Mucosa of descending colon (tissue), 3 donors: Measurements from ENCODE around the gene CMSS1. TPM values are rescaled to one million over a fixed set of nuclear protein-coding genes. Genes with fewer than 3 reads are reported as not detected.

Source experiments
- ATAC-seq: fragments of 200-7000 bp; cut with Tn5 transposase; one replicate; pipeline ENCODE4 v1.9.1; 2020; ENCODE audit warnings: mild to moderate bottlenecking, moderate library complexity
- DNase-seq, 3 donors: peaks; one replicate each; pipeline ENCODE4 v3.0.0-alpha.2; 2020
- H3K36me3 ChIP-seq: fragments of 200-600 bp; one replicate; pipeline ENCODE4 v1.8.0; 2021; ENCODE audit warnings: low read depth, mild to moderate bottlenecking
- H3K4me1 ChIP-seq: fragments of 200-600 bp; one replicate; pipeline ENCODE4 v1.8.0; 2021; ENCODE audit warnings: low read depth, mild to moderate bottlenecking
- H3K4me3 ChIP-seq: fragments of 200-600 bp; one replicate; pipeline ENCODE4 v1.8.0; 2021; ENCODE audit warnings: mild to moderate bottlenecking
- H3K9me3 ChIP-seq: fragments of 200-600 bp; one replicate; pipeline ENCODE4 v1.8.0; 2021; ENCODE audit warnings: mild to moderate bottlenecking
- CTCF ChIP-seq: fragments of 200-600 bp; IDR thresholded peaks from one replicate; pipeline ENCODE4 v1.8.0; 2022; ENCODE audit warnings: antibody characterized with exemption, mild to moderate bottlenecking
- intact Hi-C, 2 donors: fragments of 100-400 bp; cut with DNase I in 1 of 2; cut with micrococcal nuclease in 1 of 2; formaldehyde crosslinking; loops; one replicate each; pipeline versions ENCODE4 v1.11.0 to v1.11.1; 2022; cut with DNase I, micrococcal nuclease
- total RNA-seq, 3 donors: library from RNA; stranded (reverse); fragmentation: NEBNext Ultra II Directional in 2 of 3; extraction: Animal tissue kit (Norgen Biotek cat#: 25700) in 2 of 3; gene quantifications; one replicate each; pipeline versions ENCODE4 v1.2.1 to v1.2.4, GENCODE V29; 2021 to 2023
- donor health status: DM: no; HTN: no; CAD: no; lungs with moderate emphysema.
- donor health status: DM: no; HTN: no; CAD: no.
- donor health status: DM: no; HTN: yes; CAD: no.

Gene CMSS1
- total RNA-seq, 3 donors from 2014 or later, result 9.6 to 24.2 (median 13.8) TPM

- ATAC-seq (no peak), DNase-seq (no peak)
- intact Hi-C loops, result no loop called here
- TF ChIP-seq CTCF, result no peak
- Histone ChIP-seq H3K4me1 (no peaks in the 10 kb centered on the region), H3K4me3 (no peak overlapping the region), H3K9me3 (no peaks in the 10 kb centered on the region), H3K36me3 (no peaks in the 10 kb centered on the region)
These were observed 240.3 kb downstream of the CMSS1 start for GRCh38 chr3:100057716-100058575.

- DNase-seq (no peak), ATAC-seq (no peak)
- H3K9me3 ChIP-seq, result no peaks in the 10 kb centered on the region
- no peaks in the 10 kb centered on the region for H3K36me3 ChIP-seq
- intact Hi-C loops, result no loop called here
- no peak for TF ChIP-seq CTCF
- no peaks in the 10 kb centered on the region for H3K4me1 ChIP-seq
- H3K4me3 ChIP-seq, result no peak overlapping the region
These were observed 241.8 kb downstream of the CMSS1 start for GRCh38 chr3:100059472-100059871.

- ATAC-seq, result peak; percentile 34
- Histone ChIP-seq H3K4me1 (no peaks in the 10 kb centered on the region), H3K4me3 (no peak overlapping the region), H3K36me3 (no peaks in the 10 kb centered on the region), H3K9me3 (no peaks in the 10 kb centered on the region)
- no peak for TF ChIP-seq CTCF
- intact Hi-C loops, result loop anchor here in 1 of 2 donors (10.0 kb wide), 1 partner anchor 194 kb away; no protein-coding TSS in a partner anchor
- no peak for DNase-seq
These were observed 243.2 kb downstream of the CMSS1 start for GRCh38 chr3:100060685-100061484.

- intact Hi-C loops, result loop anchor here in 1 of 2 donors (10.0 kb wide), 1 partner anchor 192 kb away; no protein-coding TSS in a partner anchor
- no peak for TF ChIP-seq CTCF
- DNase-seq, result no peak
- Histone ChIP-seq H3K4me3 (no peak overlapping the region), H3K9me3 (no peaks in the 10 kb centered on the region), H3K4me1 (peaks cover 1% of the 10 kb centered on the region), H3K36me3 (no peaks in the 10 kb centered on the region)
- no peak for ATAC-seq
These were observed 245.0 kb downstream of the CMSS1 start for GRCh38 chr3:100062665-100063064.

- peak; percentile 15 for ATAC-seq
- TF ChIP-seq CTCF, result no peak
- no peak for DNase-seq
These were observed 246.3 kb downstream of the CMSS1 start for GRCh38 chr3:100063929-100064461.

More at GRCh38 chr3:100063929-100064461, 246.3 kb downstream of the CMSS1 start:
- peaks cover 5% of the 10 kb centered on the region for H3K4me1 ChIP-seq
- no peaks in the 10 kb centered on the region for H3K36me3 ChIP-seq
- intact Hi-C loops, result loop anchor here in 1 of 2 donors (10.0 kb wide), 1 partner anchor 191 kb away; no protein-coding TSS in a partner anchor
- no peak overlapping the region for H3K4me3 ChIP-seq
- no peaks in the 10 kb centered on the region for H3K9me3 ChIP-seq
